HS-27A (cell line): ENCODE results near the gene PGD.
A peak's percentile ranks its signal among the peaks of the same experiment; 100 is the strongest.
"Not testable (repeated sequence)": the region's sequence is repeated elsewhere in the genome, so short reads cannot be mapped to it uniquely, and the experiment has no call there.

ENCODE experiments used
- DNase-seq: peaks from one replicate; pipeline ENCODE4 v3.0.0-alpha.2; 2012; ENCODE audit warnings: low read depth, missing footprints

The PGD gene

GRCh38 chr1:10399444-10399941, 629 bp downstream of the PGD start:
- no peak for DNase-seq

- no peak for DNase-seq
These were observed 1.1 kb downstream of the PGD start for GRCh38 chr1:10400013-10400412.

- DNase-seq: no peak
These were observed 2.4 kb downstream of the PGD start for GRCh38 chr1:10401281-10401680.

- no peak for DNase-seq
These were observed 3.9 kb downstream of the PGD start for GRCh38 chr1:10402729-10403274.

DNA sequence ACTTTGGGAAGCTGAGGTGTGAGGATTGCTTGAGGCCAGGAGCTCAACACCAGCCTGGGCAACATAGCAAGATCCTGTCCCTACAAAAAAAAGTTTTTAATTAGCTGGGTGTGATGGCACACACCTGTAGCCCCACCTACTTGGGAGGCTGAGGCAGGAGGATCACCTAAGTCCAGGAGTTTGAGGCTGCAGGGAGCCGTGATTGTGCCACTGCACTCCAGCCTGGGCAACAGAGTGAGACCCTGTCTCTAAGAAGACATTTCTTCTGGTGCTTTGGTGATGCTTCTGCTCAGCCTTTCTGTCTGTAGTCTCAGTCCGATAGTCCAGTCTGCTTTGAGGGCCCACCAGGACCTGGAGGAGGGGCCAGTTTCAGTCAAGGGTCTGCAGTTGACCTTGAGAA, 8.3 kb downstream of the PGD start:
- DNase-seq: no peak

GRCh38 chr1:10415211-10415930, 16.5 kb downstream of the PGD start:
- DNase-seq: no peak

GRCh38 chr1:10415967-10416366, 17.1 kb downstream of the PGD start:
- DNase-seq: not testable (repeated sequence)

GRCh38 chr1:10418741-10419140, 19.9 kb downstream of the PGD start:
- not testable (repeated sequence) for DNase-seq

- no peak for DNase-seq
These were observed 20.5 kb downstream of the PGD start for GRCh38 chr1:10419351-10419750.

DNA sequence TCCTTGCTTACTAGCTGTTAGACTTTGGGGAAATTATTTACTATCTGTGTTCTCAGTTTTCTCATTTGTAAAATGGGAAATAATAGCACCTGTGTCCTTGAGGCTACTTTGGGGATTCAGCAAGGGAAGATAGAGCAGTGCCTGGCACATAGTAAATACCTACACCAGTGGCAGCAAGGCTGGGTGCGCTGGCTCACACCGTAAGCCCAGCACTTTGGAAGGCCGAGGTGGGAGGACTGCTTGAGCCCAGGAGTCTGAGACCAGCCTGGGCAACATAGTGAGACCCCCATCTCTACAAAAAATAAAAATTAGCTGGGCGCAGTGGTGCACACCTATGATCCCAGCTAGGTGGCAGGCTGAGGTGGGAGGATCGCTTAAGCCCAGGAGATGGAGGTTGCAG, 22.8 kb downstream of the PGD start:
- DNase-seq: no peak

GRCh38 chr1:10424034-10424433, 25.2 kb downstream of the PGD start:
- no peak for DNase-seq

DNA sequence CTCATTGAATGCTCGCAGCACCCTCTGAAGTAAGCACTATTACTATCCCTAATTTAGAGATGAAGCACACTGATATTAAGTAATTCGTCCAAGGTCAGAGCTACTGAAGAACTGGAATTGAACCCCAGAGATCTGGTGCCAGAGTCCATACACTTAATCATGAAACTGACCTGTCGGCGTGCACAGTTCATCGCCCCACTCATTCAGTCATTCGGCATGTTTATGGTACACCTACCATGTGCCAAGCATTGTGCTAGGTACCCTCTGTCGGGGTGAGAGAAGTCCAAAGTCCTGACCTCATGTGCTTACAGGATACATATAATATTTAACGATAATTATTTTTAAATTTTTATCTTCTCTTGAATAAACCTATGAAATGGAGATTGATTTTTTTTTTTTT, 25.8 kb downstream of the PGD start:
- no peak for DNase-seq

DNA sequence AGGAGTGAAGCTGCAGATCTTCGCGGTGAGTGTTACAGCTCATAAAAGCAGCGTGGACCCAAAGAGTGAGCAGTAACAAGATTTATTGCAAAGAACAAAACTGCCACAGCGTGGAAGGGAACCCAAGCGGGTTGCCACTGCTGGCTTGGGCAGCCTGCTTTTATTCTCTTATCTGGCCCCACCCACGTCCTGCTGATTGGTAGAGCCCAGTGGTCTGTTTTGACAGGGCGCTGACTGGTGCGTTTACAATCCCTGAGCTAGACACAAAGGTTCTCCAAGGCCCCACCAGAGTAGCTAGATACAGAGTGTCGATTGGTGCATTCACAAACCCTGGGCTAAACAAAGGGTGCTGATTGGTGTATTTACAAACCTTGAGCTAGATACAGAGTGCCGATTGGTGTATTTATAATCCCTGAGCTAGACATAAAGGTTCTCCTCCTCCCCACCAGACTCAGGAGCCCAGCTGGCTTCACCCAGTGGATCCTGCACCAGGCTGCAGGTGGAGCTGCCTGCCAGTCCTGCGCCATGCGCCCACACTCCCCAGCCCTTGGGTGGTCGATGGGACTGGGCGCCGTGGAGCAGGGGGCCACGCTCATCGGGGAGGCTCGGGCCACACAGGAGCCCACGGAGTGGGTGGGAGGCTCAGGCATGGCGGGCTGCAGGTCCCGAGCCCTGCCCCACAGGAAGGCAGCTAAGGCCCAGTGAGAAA, 27.1 kb downstream of the PGD start:
- DNase-seq: not testable (repeated sequence)

DNA sequence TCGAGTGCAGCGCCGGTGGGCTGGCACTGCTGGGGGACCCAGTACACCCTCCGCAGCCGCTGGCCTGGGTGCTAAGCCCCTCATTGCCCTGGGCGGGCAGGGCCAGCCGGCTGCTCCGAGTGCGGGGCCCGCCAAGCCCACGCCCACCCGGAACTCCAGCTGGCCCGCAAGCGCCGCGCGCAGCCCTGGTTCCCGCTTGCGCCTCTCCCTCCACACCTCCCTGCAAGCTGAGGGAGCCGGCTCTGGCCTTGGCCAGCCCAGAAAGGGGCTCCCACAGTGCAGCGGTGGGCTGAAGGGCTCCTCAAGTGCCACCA, 27.6 kb downstream of the PGD start:
- not testable (repeated sequence) for DNase-seq

- DNase-seq: no peak
These were observed 30.1 kb downstream of the PGD start for GRCh38 chr1:10428984-10429383.

DNA sequence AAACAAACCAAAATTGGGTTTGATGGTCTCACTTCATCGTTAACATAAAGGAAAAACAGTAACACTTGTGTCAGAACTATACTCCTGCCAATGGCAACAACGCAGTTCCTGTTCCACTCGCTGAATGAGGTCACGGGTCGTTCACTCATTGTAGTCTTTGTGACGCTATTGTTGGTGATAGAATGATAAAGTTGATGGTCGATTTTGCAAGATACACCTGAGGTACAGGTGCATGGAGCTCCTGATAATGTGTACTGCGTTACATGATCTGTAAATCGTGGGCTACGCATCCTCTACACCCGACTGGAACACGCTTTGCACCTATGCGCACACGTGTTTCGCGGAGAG, 31.0 kb downstream of the PGD start:
- no peak for DNase-seq

GRCh38 chr1:10430216-10431069, 31.6 kb downstream of the PGD start, which contains the start of gene CENPS:
CENPS (plus strand) TSS chr1:10430433; CDS start chr1:10430518, 85 bp downstream.
- peak; percentile 75 for DNase-seq

DNA sequence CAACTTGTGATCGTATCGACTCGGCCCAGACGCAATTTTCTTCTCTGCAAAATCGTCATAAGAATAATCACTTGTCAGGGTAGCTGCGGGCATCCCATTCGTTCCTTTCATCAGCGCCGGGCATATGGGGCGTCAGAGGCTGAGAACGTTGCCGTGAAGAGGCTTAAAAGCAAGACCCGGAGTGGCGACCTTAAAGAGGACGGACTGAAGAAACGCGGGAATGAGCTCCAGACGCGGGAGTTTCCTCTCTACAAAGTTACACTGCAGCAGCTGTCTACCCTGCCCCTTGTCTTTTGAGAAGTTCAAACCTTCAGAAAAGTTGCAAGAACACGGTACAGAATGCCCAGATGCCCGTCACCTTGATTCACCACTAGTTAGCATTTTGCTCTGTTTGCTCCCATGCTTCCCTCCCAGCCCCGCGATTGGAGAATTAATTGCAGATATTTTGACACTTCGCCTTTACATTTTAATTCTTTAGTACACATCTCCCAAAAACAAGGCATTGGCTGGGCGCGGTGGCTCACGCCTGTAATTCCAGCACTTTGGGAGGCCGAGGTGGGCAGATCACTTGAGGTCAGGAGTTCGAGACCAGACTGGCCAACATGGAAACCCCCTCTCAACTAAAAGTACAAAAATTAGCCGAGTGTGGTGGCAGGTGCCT, 32.3 kb downstream of the PGD start:
- peak; percentile 9 for DNase-seq

GRCh38 chr1:10432910-10433700, 34.2 kb downstream of the PGD start:
- DNase-seq: no peak

- DNase-seq: no peak
These were observed 34.9 kb downstream of the PGD start for GRCh38 chr1:10433790-10434189.

DNA sequence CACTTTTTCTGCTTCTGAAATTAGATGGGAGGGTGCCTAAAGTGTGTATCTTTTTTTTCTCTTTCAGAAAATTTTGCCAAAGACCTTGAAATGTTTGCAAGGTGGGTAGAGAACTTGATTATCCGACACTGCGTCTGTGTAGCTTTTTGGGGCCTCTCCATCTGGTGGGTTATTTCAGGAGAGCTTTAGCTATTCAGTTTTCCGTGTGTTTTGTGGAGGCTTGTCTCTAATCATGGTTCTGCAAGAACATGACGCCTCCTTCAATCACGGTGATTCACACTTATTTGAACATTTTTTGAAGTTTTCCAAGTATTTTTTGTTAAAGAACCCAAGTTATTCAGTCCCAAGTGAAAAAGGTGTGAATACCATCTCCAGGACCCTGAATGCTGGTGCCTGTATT, 35.7 kb downstream of the PGD start:
- no peak for DNase-seq
